Progenitor cell of endocrine pancreas (in vitro differentiated cells): ENCODE results near the gene TMEM127. TPM values are rescaled to one million over a fixed set of nuclear protein-coding genes. Genes with fewer than 3 reads are reported as not detected.
A peak's percentile ranks its signal among the peaks of the same experiment; 100 is the strongest.

Experiments
- DNase-seq: peaks from one replicate; pipeline ENCODE4 v3.0.0; 2021; ENCODE audit warnings: low spot score; ENCODE audit not compliant: unreplicated experiment
- H3K27ac Mint-ChIP-seq: 2 replicates; pipeline ENCODE4 v1.8.0; 2021; ENCODE audit warnings: mild to moderate bottlenecking, moderate library complexity, mixed read lengths
- H3K27me3 Mint-ChIP-seq: 2 replicates; pipeline ENCODE4 v1.8.0; 2021; ENCODE audit warnings: mixed read lengths
- H3K36me3 Mint-ChIP-seq: 2 replicates; pipeline ENCODE4 v1.8.0; 2022; ENCODE audit warnings: mixed read lengths; ENCODE audit not compliant: insufficient read depth
- H3K4me1 Mint-ChIP-seq: 2 replicates; pipeline ENCODE4 v1.8.0; 2021; ENCODE audit warnings: low read depth, mixed read lengths
- H3K4me3 Mint-ChIP-seq: 2 replicates; pipeline ENCODE4 v1.8.0; 2021; ENCODE audit warnings: low read depth, mild to moderate bottlenecking, moderate library complexity, mixed read lengths
- H3K9me3 Mint-ChIP-seq: 2 replicates; pipeline ENCODE4 v1.8.0; 2021; ENCODE audit warnings: low read depth, mixed read lengths
- total RNA-seq: library from RNA; stranded (reverse); gene quantifications from 2 replicates; pipeline ENCODE4 v1.2.1, GENCODE V29; 2021
- TF ChIP-seq, protein P1 (sequence below): fragments of 200-600 bp; sonication (generic); IDR thresholded peaks from one replicate; pipeline ENCODE4 v1.5.0; 2021; ENCODE audit warnings: antibody characterized with exemption, mild to moderate bottlenecking; ENCODE audit not compliant: unreplicated experiment

The TMEM127 gene
- total RNA-seq, 1 donor from 2014 or later = 37.2 TPM

DNA sequence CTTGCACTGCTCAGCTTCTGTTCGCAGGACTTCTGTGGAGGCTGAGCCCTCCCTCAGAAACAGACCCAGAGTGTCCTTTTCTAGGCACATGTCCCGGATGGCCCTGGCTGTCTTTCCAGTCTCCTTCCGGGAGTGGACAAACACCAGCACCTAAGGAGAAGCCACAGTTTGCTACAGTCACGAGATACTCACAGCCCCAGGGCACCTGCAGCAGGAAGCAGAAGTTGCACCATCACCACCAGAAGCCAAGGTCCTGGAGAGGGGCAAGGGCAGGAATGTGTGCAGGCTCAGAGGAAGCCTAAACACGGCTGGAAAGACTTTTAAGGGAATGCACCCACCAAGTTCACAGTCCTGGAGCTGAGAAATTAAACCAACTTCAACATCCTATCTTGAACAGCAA lies 26.0 kb upstream of the TMEM127 start:
- TF ChIP-seq, protein P1, sequence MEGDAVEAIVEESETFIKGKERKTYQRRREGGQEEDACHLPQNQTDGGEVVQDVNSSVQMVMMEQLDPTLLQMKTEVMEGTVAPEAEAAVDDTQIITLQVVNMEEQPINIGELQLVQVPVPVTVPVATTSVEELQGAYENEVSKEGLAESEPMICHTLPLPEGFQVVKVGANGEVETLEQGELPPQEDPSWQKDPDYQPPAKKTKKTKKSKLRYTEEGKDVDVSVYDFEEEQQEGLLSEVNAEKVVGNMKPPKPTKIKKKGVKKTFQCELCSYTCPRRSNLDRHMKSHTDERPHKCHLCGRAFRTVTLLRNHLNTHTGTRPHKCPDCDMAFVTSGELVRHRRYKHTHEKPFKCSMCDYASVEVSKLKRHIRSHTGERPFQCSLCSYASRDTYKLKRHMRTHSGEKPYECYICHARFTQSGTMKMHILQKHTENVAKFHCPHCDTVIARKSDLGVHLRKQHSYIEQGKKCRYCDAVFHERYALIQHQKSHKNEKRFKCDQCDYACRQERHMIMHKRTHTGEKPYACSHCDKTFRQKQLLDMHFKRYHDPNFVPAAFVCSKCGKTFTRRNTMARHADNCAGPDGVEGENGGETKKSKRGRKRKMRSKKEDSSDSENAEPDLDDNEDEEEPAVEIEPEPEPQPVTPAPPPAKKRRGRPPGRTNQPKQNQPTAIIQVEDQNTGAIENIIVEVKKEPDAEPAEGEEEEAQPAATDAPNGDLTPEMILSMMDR = no peak
- H3K27ac Mint-ChIP-seq = no peak overlapping the region
- DNase-seq = no peak
- H3K4me1 Mint-ChIP-seq = no peaks in the 10 kb centered on the region
- no peaks in the 10 kb centered on the region for H3K27me3 Mint-ChIP-seq
- H3K4me3 Mint-ChIP-seq = no peak overlapping the region
- H3K36me3 Mint-ChIP-seq = peaks cover 39% of the 10 kb centered on the region
- H3K9me3 Mint-ChIP-seq = no peaks in the 10 kb centered on the region

DNA sequence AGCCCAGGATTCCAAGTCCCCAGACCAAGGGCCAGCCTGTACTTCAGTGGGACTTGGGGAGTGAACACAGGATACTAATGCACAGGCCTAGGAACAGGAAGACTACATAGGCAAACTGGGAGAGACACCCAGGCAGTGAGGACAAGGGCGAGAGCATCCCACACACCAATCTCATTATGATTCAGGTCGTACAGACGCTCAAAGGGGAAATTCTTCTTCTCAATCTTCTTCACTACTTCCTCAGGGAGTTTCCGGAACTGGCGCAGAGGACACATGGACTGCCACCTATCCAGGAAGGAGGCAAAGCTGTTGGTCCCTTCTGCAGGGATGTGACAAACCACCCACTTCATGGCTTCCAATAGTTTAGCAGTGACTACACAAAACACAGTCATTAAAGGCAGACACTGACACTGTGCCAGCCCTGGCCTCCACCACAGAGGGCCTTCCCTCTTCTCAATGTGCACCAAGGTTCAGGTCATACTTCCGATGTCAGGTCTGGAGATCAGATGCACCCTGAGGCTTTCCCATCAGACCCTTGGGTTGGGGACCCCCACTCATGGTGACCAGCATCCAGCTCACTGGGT lies 21.6 kb upstream of the TMEM127 start:
- Mint-ChIP-seq H3K4me1 (no peaks in the 10 kb centered on the region), H3K36me3 (peaks cover 31% of the 10 kb centered on the region), H3K4me3 (no peak overlapping the region), H3K27ac (no peak overlapping the region), H3K27me3 (no peaks in the 10 kb centered on the region), H3K9me3 (no peaks in the 10 kb centered on the region)
- DNase-seq = no peak
- TF ChIP-seq, protein P1 = no peak

DNA sequence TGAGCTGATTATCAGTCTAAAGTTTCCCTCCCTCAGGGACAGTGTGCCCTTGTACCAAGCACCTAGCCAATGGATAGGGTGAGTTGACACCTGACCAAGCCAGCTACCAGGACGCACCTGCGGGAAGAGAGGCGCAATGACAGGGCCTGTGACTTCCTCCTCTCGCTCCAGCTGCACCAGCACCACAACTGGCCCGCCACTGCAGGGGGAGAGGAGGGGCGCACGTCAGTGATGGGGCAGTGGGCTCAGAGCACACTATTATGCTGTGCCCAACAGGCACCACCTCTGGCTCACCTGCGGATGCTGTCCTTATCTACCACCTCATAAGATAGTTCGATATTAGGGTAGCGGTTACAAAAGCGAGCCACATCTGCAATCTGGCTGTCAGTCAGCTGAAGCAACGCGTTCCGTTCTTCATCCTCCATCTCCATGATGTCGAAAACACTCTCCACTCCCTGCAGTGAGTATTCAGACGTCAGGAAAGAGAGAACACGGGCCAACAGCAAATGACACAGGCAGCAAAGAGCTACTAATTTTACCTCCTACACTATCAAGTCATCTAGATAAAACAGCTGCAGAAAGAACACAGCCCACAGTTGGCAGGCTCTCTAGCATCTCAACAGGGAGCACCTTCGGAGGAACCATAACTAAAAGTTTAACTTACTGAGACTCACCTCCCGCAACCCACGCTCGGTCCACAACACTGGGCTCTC lies 11.1 kb upstream of the TMEM127 start:
- no peaks in the 10 kb centered on the region for H3K4me1 Mint-ChIP-seq
- DNase-seq = no peak
- H3K27me3 Mint-ChIP-seq = no peaks in the 10 kb centered on the region
- H3K9me3 Mint-ChIP-seq = no peaks in the 10 kb centered on the region
- H3K4me3 Mint-ChIP-seq = no peak overlapping the region
- TF ChIP-seq, protein P1 = no peak
- H3K36me3 Mint-ChIP-seq = peaks cover 43% of the 10 kb centered on the region
- peak overlapping the region; percentile 56 for H3K27ac Mint-ChIP-seq

DNA sequence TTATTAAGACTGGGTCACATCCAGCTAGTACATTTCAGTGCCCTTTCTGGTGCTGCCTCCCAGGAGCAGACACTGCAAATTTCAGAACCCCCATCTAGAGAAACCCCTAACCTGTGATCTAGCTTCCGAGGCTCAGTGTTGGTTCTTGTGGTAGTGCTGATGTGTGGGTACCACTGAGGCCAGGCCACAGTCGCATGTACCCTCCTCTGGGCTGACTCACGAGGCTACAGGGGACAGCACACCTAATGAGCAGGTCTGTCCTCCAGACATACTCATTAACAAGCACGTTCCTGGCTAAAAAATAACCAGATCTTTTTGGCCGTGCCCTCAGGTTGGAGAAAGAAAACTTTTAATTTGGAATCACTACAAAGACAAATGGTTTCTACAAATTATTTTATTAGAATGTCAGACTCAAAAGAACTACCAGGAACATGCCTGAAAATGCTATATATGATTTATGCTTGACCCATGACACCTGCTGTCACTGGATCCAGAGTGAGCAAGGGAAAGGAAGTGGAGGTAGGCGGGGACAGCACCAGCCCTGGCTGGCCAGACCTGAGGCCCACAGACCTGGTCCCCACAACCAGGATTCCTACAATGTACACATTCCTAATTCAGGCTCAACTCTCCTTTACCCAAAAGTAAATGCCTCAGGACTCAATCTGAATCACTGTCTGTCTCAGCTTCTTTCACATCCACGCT lies 8.7 kb upstream of the TMEM127 start:
- Mint-ChIP-seq H3K27ac (peak overlapping the region; percentile 52), H3K27me3 (no peaks in the 10 kb centered on the region), H3K36me3 (peaks cover 39% of the 10 kb centered on the region), H3K4me1 (no peaks in the 10 kb centered on the region), H3K4me3 (no peak overlapping the region), H3K9me3 (no peaks in the 10 kb centered on the region)
- no peak for DNase-seq
- TF ChIP-seq, protein P1 = no peak

DNA sequence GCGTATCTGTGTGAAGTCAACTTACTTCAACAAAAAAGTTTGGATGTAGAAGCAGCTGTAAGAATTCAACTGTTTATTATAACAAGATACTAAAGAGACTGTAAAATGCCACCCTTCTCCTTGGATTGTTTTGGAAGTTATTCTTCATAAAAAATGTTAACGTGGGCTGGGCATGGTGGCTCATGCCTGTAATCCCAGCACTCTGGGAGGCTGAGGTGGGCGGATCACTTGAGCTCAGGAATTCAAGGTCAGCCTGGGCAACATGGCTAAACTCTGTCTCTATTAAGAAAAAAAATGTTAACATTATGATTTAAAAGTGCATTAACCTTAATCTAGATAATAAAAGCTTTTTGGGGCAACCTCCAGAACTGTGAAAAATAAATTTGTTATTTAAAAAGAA lies 8.0 kb upstream of the TMEM127 start:
- H3K36me3 Mint-ChIP-seq = peaks cover 35% of the 10 kb centered on the region

More for the DNA sequence above, 8.0 kb upstream of the TMEM127 start:
- Mint-ChIP-seq H3K27me3 (no peaks in the 10 kb centered on the region), H3K4me1 (no peaks in the 10 kb centered on the region), H3K9me3 (no peaks in the 10 kb centered on the region), H3K27ac (no peak overlapping the region), H3K4me3 (no peak overlapping the region)
- TF ChIP-seq, protein P1 = no peak
- no peak for DNase-seq
